DOHH2 (cell line): Measurements from ENCODE around the gene ELOVL6.

Experiments
- H3F3A ChIP-seq: fragments of 200-600 bp; sonication (generic), shearing (Covaris generic); 2 replicates; pipeline ENCODE4 v1.6.0; 2016; ENCODE audit warnings: antibody characterized with exemption, mild to moderate bottlenecking; ENCODE audit not compliant: control insufficient read depth, insufficient read depth
- H3K27ac ChIP-seq: fragments of 200-600 bp; sonication (generic); 2 replicates; pipeline ENCODE4 v1.5.1; 2014; ENCODE audit warnings: low read depth, mild to moderate bottlenecking, low read length, moderate library complexity
- H3K27me3 ChIP-seq: fragments of 200-600 bp; sonication (generic); 2 replicates; pipeline ENCODE4 v1.6.1; 2014; ENCODE audit warnings: mild to moderate bottlenecking, low read length, mixed read lengths; ENCODE audit not compliant: control insufficient read depth
- H3K36me3 ChIP-seq: fragments of 200-600 bp; sonication (generic); 2 replicates; pipeline ENCODE4 v1.6.1; 2014; ENCODE audit warnings: mild to moderate bottlenecking, low read length, moderate library complexity, mixed read lengths; ENCODE audit not compliant: control insufficient read depth
- H3K4me1 ChIP-seq: fragments of 200-600 bp; sonication (generic); 2 replicates; pipeline ENCODE4 v1.6.1; 2014; ENCODE audit warnings: mild to moderate bottlenecking, low read length, mixed read lengths; ENCODE audit not compliant: control insufficient read depth
- H3K4me2 ChIP-seq: fragments of 200-600 bp; sonication (generic); 2 replicates; pipeline ENCODE4 v1.6.0; 2014; ENCODE audit warnings: mild to moderate bottlenecking, low read length, moderate library complexity
- H3K4me3 ChIP-seq: fragments of 200-600 bp; sonication (generic); 2 replicates; pipeline ENCODE4 v1.5.1; 2014; ENCODE audit warnings: mild to moderate bottlenecking, low read length, mixed read lengths
- H3K79me2 ChIP-seq: fragments of 200-600 bp; sonication (generic); 2 replicates; pipeline ENCODE4 v1.6.1; 2014; ENCODE audit warnings: mild to moderate bottlenecking, low read length, mixed read lengths; ENCODE audit not compliant: control insufficient read depth
- H3K9me2 ChIP-seq: fragments of 200-600 bp; sonication (generic); replicated peaks from 2 replicates; pipeline ENCODE4 v1.6.1; 2014; ENCODE audit warnings: mild to moderate bottlenecking, low read length, mixed read lengths; ENCODE audit not compliant: control insufficient read depth
- H3K9me3 ChIP-seq: fragments of 200-600 bp; sonication (generic); 2 replicates; pipeline ENCODE4 v1.6.1; 2014; ENCODE audit warnings: antibody characterized with exemption, low read length, mixed read lengths; ENCODE audit not compliant: control insufficient read depth, insufficient read depth
- H4K20me1 ChIP-seq: fragments of 200-600 bp; sonication (generic); 2 replicates; pipeline ENCODE4 v1.6.0; 2014; ENCODE audit warnings: low read depth, mild to moderate bottlenecking, antibody characterized with exemption, low read length, moderate library complexity; ENCODE audit not compliant: control insufficient read depth, insufficient read depth
- CTCF ChIP-seq: fragments of 200-600 bp; sonication (generic); IDR thresholded peaks from one replicate; pipeline ENCODE4 v1.5.1; 2014; ENCODE audit warnings: antibody characterized with exemption, mild to moderate bottlenecking, low read depth, low read length; ENCODE audit not compliant: poor library complexity, severe bottlenecking
- EZH2phosphoT487 ChIP-seq: fragments of 200-600 bp; sonication (generic); IDR thresholded peaks from 2 replicates; pipeline ENCODE4 v1.6.1; 2017; ENCODE audit warnings: borderline replicate concordance, mild to moderate bottlenecking, antibody characterized with exemption, low read length, moderate library complexity, mixed read lengths

Gene ELOVL6

GRCh38 chr4:110002326-110002725, 196.1 kb downstream of the ELOVL6 start:
- H3K79me2 ChIP-seq, result no peaks in the 10 kb centered on the region
- no peaks in the 10 kb centered on the region for H3K4me1 ChIP-seq
- no peaks in the 10 kb centered on the region for H3K36me3 ChIP-seq
- H3K4me2 ChIP-seq, result no peak overlapping the region
- H3K4me3 ChIP-seq, result no peak overlapping the region
- TF ChIP-seq CTCF, result no peak
- no peak for TF ChIP-seq EZH2phosphoT487
- 0 out of 2 replicates have a peak, but pooled peaks cover 3% of the 10 kb centered on the region for H3F3A ChIP-seq
- H3K9me2 ChIP-seq, result no peaks in the 10 kb centered on the region
- no peaks in the 10 kb centered on the region for H3K9me3 ChIP-seq
- no peaks in the 10 kb centered on the region for H4K20me1 ChIP-seq
- H3K27ac ChIP-seq, result no peak overlapping the region
- peaks cover 20% of the 10 kb centered on the region for H3K27me3 ChIP-seq

- Histone ChIP-seq H3K27ac (no peak overlapping the region), H3K4me1 (peaks cover 6% of the 10 kb centered on the region), H4K20me1 (no peaks in the 10 kb centered on the region), H3K4me2 (no peak overlapping the region), H3K36me3 (no peaks in the 10 kb centered on the region), H3K4me3 (no peak overlapping the region), H3K79me2 (no peaks in the 10 kb centered on the region), H3K27me3 (peaks cover 23% of the 10 kb centered on the region), H3K9me2 (no peaks in the 10 kb centered on the region), H3K9me3 (no peaks in the 10 kb centered on the region), H3F3A (0 out of 2 replicates have a peak, but pooled peaks cover 3% of the 10 kb centered on the region)
- no peak for TF ChIP-seq CTCF
- TF ChIP-seq EZH2phosphoT487, result no peak
These were observed 198.9 kb downstream of the ELOVL6 start for GRCh38 chr4:109999585-109999912.

GRCh38 chr4:109998867-109999584, 199.4 kb downstream of the ELOVL6 start:
- no peaks in the 10 kb centered on the region for H3K79me2 ChIP-seq
- no peak overlapping the region for H3K27ac ChIP-seq
- H3K36me3 ChIP-seq, result no peaks in the 10 kb centered on the region
- TF ChIP-seq EZH2phosphoT487, result no peak
- TF ChIP-seq CTCF, result peak; percentile 66
- no peaks in the 10 kb centered on the region for H4K20me1 ChIP-seq
- H3F3A ChIP-seq, result 0 out of 2 replicates have a peak, but pooled peaks cover 3% of the 10 kb centered on the region
- no peak overlapping the region for H3K4me2 ChIP-seq
- peaks cover 12% of the 10 kb centered on the region for H3K4me1 ChIP-seq
- no peak overlapping the region for H3K4me3 ChIP-seq
- no peaks in the 10 kb centered on the region for H3K9me2 ChIP-seq
- peaks cover 23% of the 10 kb centered on the region for H3K27me3 ChIP-seq
- no peaks in the 10 kb centered on the region for H3K9me3 ChIP-seq
